Thyroid gland (tissue), 4 donors: ENCODE results near the gene GGT5.

ENCODE experiments used
- POLR2A ChIP-seq, 2 donors: fragments of 450-650 bp; IDR thresholded peaks; one replicate each; pipeline ENCODE4 v1.6.1; 2017; ENCODE audit warnings: antibody characterized with exemption in 2 of 2, mild to moderate bottlenecking in 2 of 2, moderate library complexity in 1 of 2
- TF ChIP-seq, protein P1 (sequence below), 6 experiments: fragments of 200-600 bp in 3 of 6; fragments of 450-650 bp in 3 of 6; sonication (generic) in 3 of 6; IDR thresholded peaks; one replicate each; pipeline ENCODE4 v1.5.1; 2016 to 2019; ENCODE audit warnings: antibody characterized with exemption in 6 of 6, mild to moderate bottlenecking in 2 of 6, inconsistent platforms in 1 of 6, moderate library complexity in 1 of 6

DNA sequence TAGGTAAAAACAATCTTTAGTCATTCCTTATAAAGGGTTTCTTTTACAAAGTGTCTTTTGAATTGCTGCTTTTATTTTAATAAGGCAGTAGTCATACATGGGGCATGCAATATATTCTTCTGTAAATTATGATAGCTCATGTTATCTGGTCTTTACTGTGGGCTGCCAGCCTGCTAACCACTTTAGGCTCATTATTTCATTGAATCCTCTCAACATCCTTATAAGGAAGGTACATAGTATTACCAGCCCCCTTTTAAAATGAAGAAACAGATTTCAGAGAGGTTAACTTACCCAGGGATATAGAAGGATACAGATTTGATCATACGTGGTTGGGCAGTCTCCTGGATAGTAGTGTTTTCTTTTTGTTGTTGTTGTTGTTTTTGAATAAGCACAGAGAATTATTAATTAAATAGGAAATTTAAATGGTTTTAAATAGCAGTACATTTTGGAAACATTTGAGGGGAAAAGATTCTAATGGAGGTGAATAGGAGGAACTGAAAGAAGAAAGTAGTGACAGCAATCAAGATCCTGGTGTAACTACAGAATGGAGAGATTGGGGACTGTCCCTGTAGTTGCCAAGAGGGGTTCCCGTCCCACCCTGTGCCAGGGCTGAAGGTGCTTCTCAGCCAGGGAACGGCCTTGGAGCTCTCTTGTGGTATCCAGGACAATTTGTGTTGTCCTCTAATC lies 46.8 kb upstream of the GGT5 start:
- TF ChIP-seq, protein P1, sequence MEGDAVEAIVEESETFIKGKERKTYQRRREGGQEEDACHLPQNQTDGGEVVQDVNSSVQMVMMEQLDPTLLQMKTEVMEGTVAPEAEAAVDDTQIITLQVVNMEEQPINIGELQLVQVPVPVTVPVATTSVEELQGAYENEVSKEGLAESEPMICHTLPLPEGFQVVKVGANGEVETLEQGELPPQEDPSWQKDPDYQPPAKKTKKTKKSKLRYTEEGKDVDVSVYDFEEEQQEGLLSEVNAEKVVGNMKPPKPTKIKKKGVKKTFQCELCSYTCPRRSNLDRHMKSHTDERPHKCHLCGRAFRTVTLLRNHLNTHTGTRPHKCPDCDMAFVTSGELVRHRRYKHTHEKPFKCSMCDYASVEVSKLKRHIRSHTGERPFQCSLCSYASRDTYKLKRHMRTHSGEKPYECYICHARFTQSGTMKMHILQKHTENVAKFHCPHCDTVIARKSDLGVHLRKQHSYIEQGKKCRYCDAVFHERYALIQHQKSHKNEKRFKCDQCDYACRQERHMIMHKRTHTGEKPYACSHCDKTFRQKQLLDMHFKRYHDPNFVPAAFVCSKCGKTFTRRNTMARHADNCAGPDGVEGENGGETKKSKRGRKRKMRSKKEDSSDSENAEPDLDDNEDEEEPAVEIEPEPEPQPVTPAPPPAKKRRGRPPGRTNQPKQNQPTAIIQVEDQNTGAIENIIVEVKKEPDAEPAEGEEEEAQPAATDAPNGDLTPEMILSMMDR (IDR thresholded peaks at IDR 0.05) = no peak
- no peak for TF ChIP-seq POLR2A (IDR thresholded peaks at IDR 0.05)
